ENCODE data around the gene AWAT2.

The AWAT2 gene

DNA sequence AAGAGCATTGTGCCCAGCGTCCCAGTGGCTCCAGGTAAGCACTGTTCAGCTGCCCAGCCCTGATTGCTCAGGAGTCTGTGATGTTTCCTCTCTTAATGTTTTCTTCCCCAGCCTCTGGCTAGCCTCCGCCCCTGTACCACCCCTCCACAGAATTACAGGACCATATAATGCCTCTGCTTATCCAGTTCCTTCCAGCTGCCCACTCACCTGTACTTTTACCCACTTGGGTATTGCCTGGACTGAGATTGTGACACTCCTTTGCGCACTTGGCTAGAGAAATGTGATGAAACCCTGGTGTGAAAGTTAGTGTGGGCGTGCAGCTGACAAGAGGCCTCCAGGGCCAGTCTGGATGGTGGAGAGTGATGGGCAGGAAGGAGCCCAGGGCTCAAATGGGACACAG lies at the start of gene AWAT2:
Gene AWAT2 (minus strand): TSS at position 14 of the 400 bp plus-strand sequence. CDS start 6 bp downstream, at position 8.
- DNase-seq, result no peak

DNA sequence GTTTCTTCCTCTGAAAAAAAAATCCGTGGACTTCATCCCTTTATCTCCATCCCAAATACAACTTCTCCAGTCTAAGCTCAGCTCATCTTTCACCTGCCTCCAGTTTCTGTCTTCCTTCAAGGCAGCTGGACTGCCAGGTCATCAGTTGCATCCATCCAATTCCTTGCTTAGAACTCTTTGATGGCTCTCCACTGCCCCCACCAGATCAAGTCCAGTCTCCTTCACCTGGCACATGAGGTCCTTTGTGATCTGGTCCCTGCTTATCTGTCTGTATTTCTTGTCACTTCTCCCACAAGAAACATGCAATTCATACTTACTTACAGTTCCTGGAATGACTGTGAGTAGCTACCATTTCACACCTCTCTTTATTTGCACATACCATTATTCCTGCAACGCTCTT lies 46.3 kb upstream of the AWAT2 start:
- peak in 1 of 3 experiments; percentile 6 for DNase-seq

DNA sequence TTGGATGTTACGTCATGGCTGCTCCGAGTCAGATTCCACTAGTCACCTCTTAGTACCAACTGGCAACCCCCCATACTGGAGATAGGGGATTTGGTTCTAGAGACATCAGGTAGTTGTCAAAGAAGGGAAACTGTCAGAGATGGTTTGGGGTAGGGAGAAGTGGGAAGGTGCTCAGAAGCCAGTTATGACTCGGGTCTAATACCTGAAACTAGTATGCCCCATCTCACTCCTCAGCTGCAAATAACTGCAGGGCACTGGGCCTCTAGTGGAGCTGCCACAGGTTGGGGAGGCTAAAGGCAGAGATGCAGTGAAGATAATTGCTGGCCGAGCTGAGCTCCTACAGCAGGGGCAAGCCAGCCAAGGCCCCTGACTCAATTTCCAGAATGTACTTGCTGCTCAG lies 42.5 kb upstream of the AWAT2 start:
- DNase-seq, result no peak

DNA sequence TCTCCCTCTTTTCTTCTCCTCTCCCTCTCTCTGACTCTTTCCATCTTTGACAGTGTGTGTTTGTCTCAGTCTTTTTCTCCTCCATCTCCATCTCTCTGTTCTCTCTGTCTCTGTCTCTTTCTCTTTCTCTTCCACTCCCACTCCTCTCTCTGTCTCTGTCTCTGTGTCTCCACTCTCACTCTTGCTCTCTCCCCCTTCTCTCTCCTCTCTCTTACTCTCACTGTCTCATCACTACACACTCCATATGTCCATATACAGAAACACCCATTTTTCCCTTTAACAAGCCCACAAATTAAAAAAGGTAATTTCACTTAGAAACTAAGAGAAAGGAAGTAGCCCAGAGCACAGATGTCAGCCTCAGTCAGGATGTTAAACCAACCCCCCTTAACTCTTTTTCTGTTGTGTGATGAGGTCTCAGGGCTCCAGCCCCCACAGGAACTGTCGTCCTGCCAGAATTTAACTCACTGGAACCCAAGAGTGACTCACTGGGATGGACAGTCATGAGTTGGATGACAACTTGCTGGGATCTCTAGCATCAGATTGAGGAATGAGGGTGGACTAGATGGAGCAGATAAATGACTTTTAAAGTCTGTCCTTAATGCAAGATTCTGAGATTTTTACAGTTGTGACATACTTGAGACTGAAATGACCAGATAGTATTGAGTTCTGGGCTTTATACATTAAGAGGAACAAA lies 40.0 kb upstream of the AWAT2 start:
- no peak for DNase-seq

- DNase-seq, result no peak
These were observed 39.0 kb upstream of the AWAT2 start for GRCh38 chrX:70088751-70089150.

DNA sequence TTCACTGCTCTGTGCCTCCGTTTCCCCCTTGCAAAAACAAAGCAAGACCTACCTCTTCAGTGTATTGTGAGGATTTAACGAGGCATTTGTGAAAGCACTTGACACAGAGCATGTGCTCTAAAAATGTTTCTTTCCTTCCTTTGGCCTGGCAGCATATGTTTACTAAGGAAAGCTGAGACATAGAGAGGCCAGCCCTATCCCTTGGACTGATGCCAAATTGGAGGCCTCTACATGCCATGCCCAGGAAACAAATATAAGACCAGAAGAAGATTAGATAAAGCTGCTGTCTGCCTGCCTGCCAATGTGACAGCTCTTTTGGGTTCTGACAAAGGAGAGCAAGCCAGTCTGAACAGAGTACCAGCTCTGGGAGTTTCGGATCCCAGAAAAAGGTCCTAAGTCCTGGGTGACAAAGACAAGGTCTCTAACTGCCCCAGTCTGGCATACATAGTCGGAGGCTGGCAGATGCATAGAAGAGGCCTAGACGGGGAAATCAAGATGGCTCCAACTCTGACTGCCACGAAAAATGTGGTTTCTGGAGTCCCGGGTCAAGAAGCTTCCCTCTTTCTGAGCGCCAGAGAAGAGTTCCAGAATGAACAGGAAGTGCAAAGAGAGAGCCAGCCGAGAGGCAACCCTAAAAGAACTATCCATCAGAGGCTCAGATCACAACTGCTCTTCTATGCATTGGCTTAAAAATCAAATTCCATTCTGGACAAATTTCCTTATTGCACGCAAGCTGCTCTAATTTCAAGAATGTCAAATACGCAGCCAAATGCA lies 38.3 kb upstream of the AWAT2 start:
- DNase-seq, result peak in 2 of 3 experiments; percentile 1 to 19

GRCh38 chrX:70084592-70085240 lies 35.0 kb upstream of the AWAT2 start:
- no peak for DNase-seq

- DNase-seq, result no peak
These were observed 33.0 kb upstream of the AWAT2 start for GRCh38 chrX:70082723-70083122.

GRCh38 chrX:70079870-70080269 lies 30.1 kb upstream of the AWAT2 start:
- DNase-seq, result no peak

DNA sequence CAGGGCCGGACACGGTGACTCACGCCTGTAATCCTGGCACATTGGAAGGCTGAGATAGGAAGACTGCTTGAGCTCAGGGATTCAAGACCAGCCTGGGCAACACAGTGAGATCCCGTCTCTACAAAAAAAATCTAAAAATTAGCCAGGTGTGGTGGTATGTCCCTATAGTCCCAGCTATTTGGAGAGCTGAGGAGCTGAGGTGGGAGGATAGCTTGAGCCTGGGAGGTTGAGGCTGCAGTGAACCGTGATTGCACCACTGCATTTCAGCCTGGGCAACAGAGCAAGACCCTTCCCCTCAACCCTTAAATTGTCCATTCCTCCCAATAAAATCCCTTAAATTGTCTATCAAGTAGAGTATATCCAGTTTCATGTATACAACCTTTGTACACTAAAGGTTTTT lies 29.6 kb upstream of the AWAT2 start:
- DNase-seq, result no peak

DNA sequence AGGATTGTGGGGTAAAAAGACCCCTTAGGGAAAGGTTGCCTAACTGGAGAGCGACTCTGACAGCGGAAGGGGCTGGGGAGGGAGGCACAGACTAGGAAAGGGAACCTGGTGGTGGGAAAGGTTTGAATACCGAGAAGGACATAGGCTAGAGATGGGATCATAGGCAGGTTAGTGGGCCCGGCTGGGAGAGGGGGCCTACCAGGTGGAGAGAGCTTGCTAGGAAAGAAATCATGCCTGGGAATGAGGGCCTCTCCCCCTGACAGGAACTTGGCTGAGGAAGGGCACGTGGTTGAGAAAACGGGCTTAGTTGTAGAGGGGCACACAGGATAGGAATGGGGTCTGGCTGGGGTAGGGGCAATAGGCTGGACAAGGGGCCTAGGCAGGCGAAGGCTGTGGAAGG lies 16.9 kb upstream of the AWAT2 start:
- no peak for DNase-seq

GRCh38 chrX:70062961-70063550 lies 13.3 kb upstream of the AWAT2 start:
- no peak for DNase-seq

GRCh38 chrX:70062076-70062475 lies 12.3 kb upstream of the AWAT2 start, which contains the start of gene OTUD6A:
OTUD6A (plus strand) TSS chrX:70062457; CDS start chrX:70062525, 68 bp downstream.
- DNase-seq, result no peak

GRCh38 chrX:70054391-70054790 lies 4.7 kb upstream of the AWAT2 start:
- DNase-seq, result no peak

- no peak for DNase-seq
These were observed 3.3 kb upstream of the AWAT2 start for GRCh38 chrX:70052895-70053615.

DNA sequence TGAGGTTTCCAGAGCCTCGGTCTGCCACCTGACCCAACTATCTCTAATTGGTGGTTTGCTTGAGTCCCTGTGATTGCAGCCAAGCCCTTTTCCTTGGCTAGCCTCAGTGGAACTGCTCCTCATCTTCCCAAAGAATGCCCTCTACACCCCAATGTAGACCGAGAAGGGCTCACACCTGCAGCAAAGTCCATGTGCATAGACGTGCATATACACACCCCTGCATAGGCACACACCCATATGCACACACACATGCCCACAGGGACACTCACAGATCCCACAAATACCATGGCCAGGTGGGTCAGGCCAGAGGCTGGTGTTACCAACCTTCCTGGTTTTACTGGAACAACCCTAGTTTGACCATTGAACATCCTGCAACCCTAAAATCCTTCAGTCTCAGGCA lies 332 bp downstream of the AWAT2 start:
- no peak for DNase-seq

- DNase-seq, result no peak
These were observed 2.8 kb downstream of the AWAT2 start for GRCh38 chrX:70046978-70047377.

- no peak for DNase-seq
These were observed 5.0 kb downstream of the AWAT2 start for GRCh38 chrX:70044541-70045245.

DNA sequence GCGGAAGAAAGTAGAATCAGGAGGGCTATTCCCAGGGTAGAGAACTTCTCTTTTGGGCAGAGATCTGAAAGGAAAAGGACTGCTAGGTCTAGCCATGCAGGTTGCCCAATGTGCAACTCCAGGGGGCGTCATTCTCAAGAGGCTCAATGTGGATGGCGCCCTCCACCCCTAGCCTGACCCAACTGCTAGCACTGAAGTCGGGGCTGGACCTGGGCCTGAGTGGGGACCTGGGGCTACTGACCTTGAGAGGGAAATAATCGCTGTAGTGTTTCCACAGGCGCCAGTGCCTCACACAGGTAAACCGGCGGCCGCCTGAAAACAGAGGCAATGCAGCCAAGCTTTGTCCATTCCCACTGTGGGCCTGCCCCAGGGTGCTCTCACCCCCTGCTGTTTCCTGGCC lies 6.1 kb downstream of the AWAT2 start:
- no peak for DNase-seq

GRCh38 chrX:70042399-70043371 lies 7.1 kb downstream of the AWAT2 start:
- DNase-seq, result no peak

- DNase-seq, result no peak
These were observed 7.7 kb downstream of the AWAT2 start for GRCh38 chrX:70041993-70042392.

Data from NCI-H1417 (cell line).